Activated CD4-positive, alpha-beta memory T cell treated with anti-CD3 and anti-CD28 coated beads, Interleukin-2, amount 10 ng/mL, durations not matched to agents 7 days and 5 days (primary cell): Measurements from ENCODE around the gene MTF2. TPM values are rescaled to one million over a fixed set of nuclear protein-coding genes. Genes with fewer than 3 reads are reported as not detected.

ENCODE experiments used
- CTCF ChIA-PET: fragments of 350-600 bp; sonication (Branson Sonifier 250); formaldehyde crosslinking; loops from one replicate; lab custom pipeline; 2021; ENCODE audit warnings: antibody characterized with exemption, inconsistent platforms; lab: Charles Lee
- POLR2A ChIA-PET: fragments of 350-600 bp; sonication (Branson Sonifier 250); formaldehyde crosslinking; loops from one replicate; lab custom pipeline; 2021; ENCODE audit warnings: antibody characterized with exemption; lab: Charles Lee
- DNase-seq: peaks from one replicate; pipeline ENCODE4 v3.0.0-alpha.2; 2020
- H3K27ac Mint-ChIP-seq: one replicate; pipeline ENCODE4 v1.8.0; 2021; ENCODE audit warnings: mild to moderate bottlenecking, mixed read lengths
- H3K27me3 Mint-ChIP-seq: one replicate; pipeline ENCODE4 v1.8.0; 2021; ENCODE audit warnings: mixed read lengths
- H3K36me3 Mint-ChIP-seq: one replicate; pipeline ENCODE4 v1.8.0; 2021; ENCODE audit warnings: low read depth, mixed read lengths
- H3K4me1 Mint-ChIP-seq: one replicate; pipeline ENCODE4 v1.8.0; 2021; ENCODE audit warnings: mixed read lengths
- H3K4me3 Mint-ChIP-seq: one replicate; pipeline ENCODE4 v1.8.0; 2021; ENCODE audit warnings: mild to moderate bottlenecking, mixed read lengths
- H3K9me3 Mint-ChIP-seq: one replicate; pipeline ENCODE4 v1.8.0; 2021; ENCODE audit warnings: mixed read lengths
- total RNA-seq, 2 experiments: library from RNA; stranded (reverse); gene quantifications; one replicate each; pipeline ENCODE4 v1.2.3, GENCODE V29; 2021

The MTF2 gene
- total RNA-seq, 2 experiments from 2014 or later, result 55.5 to 56.6 TPM

GRCh38 chr1:93124556-93125355, 45.7 kb downstream of the MTF2 start:
- peaks cover 5% of the 10 kb centered on the region for H3K4me1 Mint-ChIP-seq
- H3K27me3 Mint-ChIP-seq, result no peaks in the 10 kb centered on the region
- no peak for DNase-seq
- no peaks in the 10 kb centered on the region for H3K9me3 Mint-ChIP-seq
- H3K27ac Mint-ChIP-seq, result no peak overlapping the region
- ChIA-PET POLR2A (no interaction called here), CTCF (no interaction called here)
- no peak overlapping the region for H3K4me3 Mint-ChIP-seq
- H3K36me3 Mint-ChIP-seq, result peaks cover 30% of the 10 kb centered on the region

- Mint-ChIP-seq H3K36me3 (peaks cover 18% of the 10 kb centered on the region), H3K9me3 (no peaks in the 10 kb centered on the region), H3K4me3 (no peak overlapping the region), H3K27ac (no peak overlapping the region), H3K4me1 (no peaks in the 10 kb centered on the region), H3K27me3 (no peaks in the 10 kb centered on the region)
- POLR2A ChIA-PET, result no interaction called here
- no peak for DNase-seq
- CTCF ChIA-PET, result interaction anchor here (0.6 kb wide), 1 partner anchor 17 kb away, joined by 3 read pairs; no protein-coding TSS in a partner anchor
These were observed 50.5 kb downstream of the MTF2 start for GRCh38 chr1:93129507-93130099.

- Mint-ChIP-seq H3K36me3 (peaks cover 27% of the 10 kb centered on the region), H3K9me3 (no peaks in the 10 kb centered on the region), H3K4me3 (no peak overlapping the region), H3K4me1 (no peaks in the 10 kb centered on the region), H3K27me3 (no peaks in the 10 kb centered on the region), H3K27ac (no peak overlapping the region)
- CTCF ChIA-PET, result no interaction called here
- no peak for DNase-seq
- POLR2A ChIA-PET, result interaction anchor here (0.6 kb wide), 1 partner anchor 53 kb away, joined by 4 read pairs; no protein-coding TSS in a partner anchor
These were observed 53.6 kb downstream of the MTF2 start for GRCh38 chr1:93132638-93133037.

GRCh38 chr1:93136445-93136844, 57.4 kb downstream of the MTF2 start:
- no peak overlapping the region for H3K4me3 Mint-ChIP-seq
- H3K36me3 Mint-ChIP-seq, result peaks cover 37% of the 10 kb centered on the region
- H3K9me3 Mint-ChIP-seq, result no peaks in the 10 kb centered on the region
- no peaks in the 10 kb centered on the region for H3K27me3 Mint-ChIP-seq
- peaks cover 3% of the 10 kb centered on the region for H3K4me1 Mint-ChIP-seq
- DNase-seq, result no peak
- CTCF ChIA-PET, result no interaction called here
- H3K27ac Mint-ChIP-seq, result no peak overlapping the region
- POLR2A ChIA-PET, result interaction anchor here (1.7 kb wide), 1 partner anchor 86 kb away, joined by 3 read pairs; no protein-coding TSS in a partner anchor

GRCh38 chr1:93137604-93138292, 58.7 kb downstream of the MTF2 start:
- Mint-ChIP-seq H3K36me3 (peaks cover 41% of the 10 kb centered on the region), H3K27me3 (no peaks in the 10 kb centered on the region), H3K4me3 (no peak overlapping the region), H3K27ac (no peak overlapping the region), H3K4me1 (peaks cover 3% of the 10 kb centered on the region), H3K9me3 (no peaks in the 10 kb centered on the region)
- ChIA-PET CTCF (interaction anchor here (0.5 kb wide), 1 partner anchor 17 kb away, joined by 3 read pairs; no protein-coding TSS in a partner anchor), POLR2A (interaction anchor here (1.2 kb wide), 1 partner anchor 59 kb away, joined by 3 read pairs; the partner anchor contains the start of gene MTF2)
- DNase-seq, result no peak

- CTCF ChIA-PET, result no interaction called here
- DNase-seq, result no peak
- POLR2A ChIA-PET, result no interaction called here
- H3K4me3 Mint-ChIP-seq, result no peak overlapping the region
- H3K27ac Mint-ChIP-seq, result no peak overlapping the region
- H3K9me3 Mint-ChIP-seq, result no peaks in the 10 kb centered on the region
- H3K4me1 Mint-ChIP-seq, result peaks cover 3% of the 10 kb centered on the region
- no peaks in the 10 kb centered on the region for H3K27me3 Mint-ChIP-seq
- peaks cover 37% of the 10 kb centered on the region for H3K36me3 Mint-ChIP-seq
These were observed 61.0 kb downstream of the MTF2 start for GRCh38 chr1:93140106-93140505.

GRCh38 chr1:93142161-93142560, 63.1 kb downstream of the MTF2 start:
- POLR2A ChIA-PET, result no interaction called here
- Mint-ChIP-seq H3K4me3 (no peak overlapping the region), H3K27me3 (no peaks in the 10 kb centered on the region), H3K4me1 (peaks cover 3% of the 10 kb centered on the region), H3K9me3 (no peaks in the 10 kb centered on the region), H3K36me3 (peaks cover 32% of the 10 kb centered on the region), H3K27ac (no peak overlapping the region)
- no peak for DNase-seq
- CTCF ChIA-PET, result no interaction called here

- no peak for DNase-seq
- POLR2A ChIA-PET, result interaction anchor here (1.6 kb wide), 1 partner anchor 64 kb away, joined by 8 read pairs; the partner anchor contains the start of gene MTF2
- CTCF ChIA-PET, result no interaction called here
- Mint-ChIP-seq H3K27me3 (no peaks in the 10 kb centered on the region), H3K9me3 (no peaks in the 10 kb centered on the region), H3K4me3 (no peak overlapping the region), H3K27ac (no peak overlapping the region), H3K36me3 (peaks cover 37% of the 10 kb centered on the region), H3K4me1 (peaks cover 3% of the 10 kb centered on the region)
These were observed 64.1 kb downstream of the MTF2 start for GRCh38 chr1:93143136-93143535.

GRCh38 chr1:93143769-93144168, 64.7 kb downstream of the MTF2 start:
- H3K36me3 Mint-ChIP-seq, result peaks cover 40% of the 10 kb centered on the region
- H3K27me3 Mint-ChIP-seq, result no peaks in the 10 kb centered on the region
- CTCF ChIA-PET, result interaction anchor here (0.9 kb wide), 1 partner anchor 11 kb away, joined by 4 read pairs; no protein-coding TSS in a partner anchor
- no peaks in the 10 kb centered on the region for H3K9me3 Mint-ChIP-seq
- peaks cover 3% of the 10 kb centered on the region for H3K4me1 Mint-ChIP-seq
- POLR2A ChIA-PET, result interaction anchor here (0.7 to 1.6 kb wide), 2 partner anchors 65 to 522 kb away, joined by 5 to 8 read pairs; partner anchors contain the start of gene MTF2
- DNase-seq, result no peak
- no peak overlapping the region for H3K4me3 Mint-ChIP-seq
- no peak overlapping the region for H3K27ac Mint-ChIP-seq

- CTCF ChIA-PET, result no interaction called here
- Mint-ChIP-seq H3K9me3 (no peaks in the 10 kb centered on the region), H3K27ac (no peak overlapping the region), H3K4me3 (no peak overlapping the region), H3K4me1 (peaks cover 3% of the 10 kb centered on the region), H3K27me3 (no peaks in the 10 kb centered on the region), H3K36me3 (peaks cover 53% of the 10 kb centered on the region)
- no peak for DNase-seq
- POLR2A ChIA-PET, result no interaction called here
These were observed 68.9 kb downstream of the MTF2 start for GRCh38 chr1:93148001-93148400.

- Mint-ChIP-seq H3K4me3 (no peak overlapping the region), H3K9me3 (no peaks in the 10 kb centered on the region), H3K27ac (no peak overlapping the region), H3K4me1 (peaks cover 13% of the 10 kb centered on the region), H3K36me3 (peaks cover 60% of the 10 kb centered on the region), H3K27me3 (no peaks in the 10 kb centered on the region)
- ChIA-PET CTCF (no interaction called here), POLR2A (interaction anchor here (1.3 kb wide), 1 partner anchor 71 kb away, joined by 4 read pairs; no protein-coding TSS in a partner anchor)
- DNase-seq, result no peak
These were observed 71.6 kb downstream of the MTF2 start for GRCh38 chr1:93150729-93151128.

- Mint-ChIP-seq H3K9me3 (no peaks in the 10 kb centered on the region), H3K27ac (no peak overlapping the region)
- POLR2A ChIA-PET, result no interaction called here
These were observed 72.4 kb downstream of the MTF2 start for GRCh38 chr1:93151474-93151873.

GRCh38 chr1:93152835-93153234, 73.8 kb downstream of the MTF2 start:
- Mint-ChIP-seq H3K4me1 (peaks cover 17% of the 10 kb centered on the region), H3K27ac (no peak overlapping the region), H3K9me3 (no peaks in the 10 kb centered on the region)

More at GRCh38 chr1:93151474-93151873, 72.4 kb downstream of the MTF2 start:
- no peak overlapping the region for H3K4me3 Mint-ChIP-seq
- CTCF ChIA-PET, result no interaction called here
- DNase-seq, result no peak
- H3K36me3 Mint-ChIP-seq, result peaks cover 61% of the 10 kb centered on the region
- H3K27me3 Mint-ChIP-seq, result no peaks in the 10 kb centered on the region
- peaks cover 17% of the 10 kb centered on the region for H3K4me1 Mint-ChIP-seq

More at GRCh38 chr1:93152835-93153234, 73.8 kb downstream of the MTF2 start:
- Mint-ChIP-seq H3K27me3 (no peaks in the 10 kb centered on the region), H3K4me3 (no peak overlapping the region), H3K36me3 (peaks cover 52% of the 10 kb centered on the region)
- ChIA-PET CTCF (no interaction called here), POLR2A (interaction anchor here (1.6 kb wide), 1 partner anchor 74 kb away, joined by 8 read pairs; the partner anchor contains the start of gene MTF2)
- no peak for DNase-seq
